ENCODE results near the gene ZNF407. TPM values are rescaled to one million over a fixed set of nuclear protein-coding genes. Genes with fewer than 3 reads are reported as not detected.
"Not testable (repeated sequence)": the region's sequence is repeated elsewhere in the genome, so short reads cannot be mapped to it uniquely, and the experiment has no call there.

Gene ZNF407
- total and polyA plus RNA-seq, 2 donors from 2014 or later: 2.5 to 17.8 TPM

DNA sequence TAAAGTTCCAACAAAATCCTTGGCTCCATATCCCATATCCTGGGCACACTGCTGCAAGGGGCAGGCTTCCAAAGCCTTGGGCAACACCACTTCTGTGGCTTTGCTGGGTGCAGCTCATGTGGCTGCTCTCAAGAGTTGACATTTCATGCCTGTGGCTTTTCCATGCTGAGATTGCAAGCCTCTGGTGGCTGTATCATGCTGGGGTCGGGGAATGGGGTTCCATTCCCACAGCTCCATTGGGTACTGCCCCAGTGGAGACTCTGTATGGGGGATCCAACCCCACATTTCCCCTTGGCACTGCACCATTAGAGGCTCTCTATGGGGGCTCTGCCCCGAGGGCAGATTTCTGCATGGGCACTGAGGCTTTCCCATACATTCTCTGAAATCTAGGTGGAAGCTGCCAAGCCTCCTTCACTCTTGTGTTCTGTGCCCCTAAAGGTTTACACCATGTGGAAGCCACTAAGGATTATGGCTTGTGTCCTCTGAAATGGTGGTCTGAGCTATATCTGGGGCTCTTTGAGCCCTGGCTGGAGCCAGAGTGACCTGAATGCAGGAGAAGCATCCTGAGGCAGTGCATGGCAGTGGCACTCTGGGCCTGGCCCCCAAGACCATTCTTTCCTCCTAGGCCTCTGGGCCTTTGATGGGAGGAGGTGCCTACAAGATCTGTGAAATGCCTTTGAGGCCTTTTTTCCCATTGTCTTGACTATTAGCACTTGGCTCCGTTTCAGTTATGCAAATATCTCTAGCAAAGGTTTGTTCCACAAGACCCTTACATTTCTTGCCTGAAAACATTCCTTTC, 503.4 kb downstream of the ZNF407 start:
- intact Hi-C loops (cut with DNase I): no loop called here
- DNase-seq (peak in 2 of 5 donors; percentile 4 to 5), FAIRE-seq (no peak)
- H3K9me3 ChIP-seq (ENCODE audit: control insufficient read depth in 2 of 3, insufficient read depth in 1 of 3, low read length in 3 of 3): peaks cover 0 to 3% (median 0%) of the 10 kb centered on the region in 3 donors
- no peaks in the 10 kb centered on the region for H3K4me1 ChIP-seq (ENCODE audit: control insufficient read depth in 2 of 3, insufficient read depth in 2 of 3, low read depth in 1 of 3, low read length in 3 of 3)
- no peak for TF ChIP-seq CTCF (IDR thresholded peaks at IDR 0.05; ENCODE audit: borderline replicate concordance, extremely low read depth, insufficient read depth)
- no peak overlapping the region for H3K9ac ChIP-seq (ENCODE audit: low read length in 3 of 3)
- no peaks in the 10 kb centered on the region for H3K27me3 ChIP-seq (ENCODE audit: control insufficient read depth, insufficient read depth, low read length)
- no peak overlapping the region for H3K27ac ChIP-seq (ENCODE audit: low read depth in 2 of 2, low read length in 2 of 2)
- no peaks in the 10 kb centered on the region for H3K36me3 ChIP-seq (ENCODE audit: control insufficient read depth in 2 of 3, insufficient read depth in 3 of 3, low read length in 3 of 3)
- H3K4me3 ChIP-seq (ENCODE audit: low read length in 3 of 3): no peak overlapping the region

- H3K27me3 ChIP-seq (ENCODE audit: control insufficient read depth, insufficient read depth, low read length): no peaks in the 10 kb centered on the region
- intact Hi-C loops (cut with DNase I): no loop called here
- peaks cover 0 to 3% (median 0%) of the 10 kb centered on the region in 3 donors for H3K9me3 ChIP-seq (ENCODE audit: control insufficient read depth in 2 of 3, insufficient read depth in 1 of 3, low read length in 3 of 3)
- TF ChIP-seq CTCF (IDR thresholded peaks at IDR 0.05; ENCODE audit: borderline replicate concordance, extremely low read depth, insufficient read depth): no peak
- no peak overlapping the region for H3K27ac ChIP-seq (ENCODE audit: low read depth in 2 of 2, low read length in 2 of 2)
- H3K9ac ChIP-seq (ENCODE audit: low read length in 3 of 3): no peak overlapping the region
- no peaks in the 10 kb centered on the region for H3K36me3 ChIP-seq (ENCODE audit: control insufficient read depth in 2 of 3, insufficient read depth in 3 of 3, low read length in 3 of 3)
- no peak for FAIRE-seq
- H3K4me3 ChIP-seq (ENCODE audit: low read length in 3 of 3): no peak overlapping the region
- DNase-seq: no peak
- H3K4me1 ChIP-seq (ENCODE audit: control insufficient read depth in 2 of 3, insufficient read depth in 2 of 3, low read depth in 1 of 3, low read length in 3 of 3): no peaks in the 10 kb centered on the region
Observed at GRCh38 chr18:75101916-75102315, 504.2 kb downstream of the ZNF407 start.

- H3K4me3 ChIP-seq (ENCODE audit: low read length in 3 of 3); H3K4me1 ChIP-seq (ENCODE audit: control insufficient read depth in 2 of 3, insufficient read depth in 2 of 3, low read depth in 1 of 3, low read length in 3 of 3); H3K27me3 ChIP-seq (ENCODE audit: control insufficient read depth, insufficient read depth, low read length); intact Hi-C loops (cut with DNase I); H3K36me3 ChIP-seq (ENCODE audit: control insufficient read depth in 2 of 3, insufficient read depth in 3 of 3, low read length in 3 of 3); H3K27ac ChIP-seq (ENCODE audit: low read depth in 2 of 2, low read length in 2 of 2); FAIRE-seq; H3K9ac ChIP-seq (ENCODE audit: low read length in 3 of 3); H3K9me3 ChIP-seq (ENCODE audit: control insufficient read depth in 2 of 3, insufficient read depth in 1 of 3, low read length in 3 of 3): not testable (repeated sequence)
- DNase-seq: peak in 1 of 5 donors; percentile 4
Observed at GRCh38 chr18:75104029-75104428, 506.4 kb downstream of the ZNF407 start.

DNA sequence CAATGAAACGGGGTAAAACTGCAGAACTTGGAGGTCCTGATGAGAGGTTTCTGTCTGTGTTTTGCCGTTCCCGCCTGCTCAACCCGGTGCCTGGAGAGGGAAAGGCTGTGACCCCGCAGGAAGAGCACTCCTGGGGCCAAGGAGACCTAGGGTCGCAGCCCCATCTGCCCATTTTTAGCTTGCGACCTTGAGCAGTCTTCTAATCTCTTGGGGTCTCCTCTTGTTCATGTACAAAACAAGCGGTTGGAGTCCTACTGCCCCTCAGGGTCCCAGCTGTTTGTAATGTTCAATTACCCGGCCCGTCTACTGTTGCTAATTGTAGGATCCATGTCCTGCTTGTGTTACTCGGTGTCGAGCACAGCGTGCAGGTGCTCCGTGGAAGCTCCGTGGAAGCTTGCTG, 506.8 kb downstream of the ZNF407 start:
- Histone ChIP-seq H3K27me3 (ENCODE audit: control insufficient read depth, insufficient read depth, low read length) (no peaks in the 10 kb centered on the region), H3K4me3 (ENCODE audit: low read length in 3 of 3) (no peak overlapping the region), H3K27ac (ENCODE audit: low read depth in 2 of 2, low read length in 2 of 2) (no peak overlapping the region), H3K4me1 (ENCODE audit: control insufficient read depth in 2 of 3, insufficient read depth in 2 of 3, low read depth in 1 of 3, low read length in 3 of 3) (no peaks in the 10 kb centered on the region), H3K36me3 (ENCODE audit: control insufficient read depth in 2 of 3, insufficient read depth in 3 of 3, low read length in 3 of 3) (no peaks in the 10 kb centered on the region), H3K9me3 (ENCODE audit: control insufficient read depth in 2 of 3, insufficient read depth in 1 of 3, low read length in 3 of 3) (peaks cover 0 to 3% (median 0%) of the 10 kb centered on the region in 3 donors), H3K9ac (ENCODE audit: low read length in 3 of 3) (no peak overlapping the region)
- intact Hi-C loops (cut with DNase I): no loop called here
- no peak for TF ChIP-seq CTCF (IDR thresholded peaks at IDR 0.05; ENCODE audit: borderline replicate concordance, extremely low read depth, insufficient read depth)
- DNase-seq (peak in 2 of 5 donors; percentile 5 to 7), FAIRE-seq (no peak)
